ENCODE measurements around the gene GYG2. TPM values are rescaled to one million over a fixed set of nuclear protein-coding genes. Genes with fewer than 3 reads are reported as not detected.

The GYG2 gene
- polyA plus RNA-seq, 1 donor from 2014 or later = 6.3 TPM

DNA sequence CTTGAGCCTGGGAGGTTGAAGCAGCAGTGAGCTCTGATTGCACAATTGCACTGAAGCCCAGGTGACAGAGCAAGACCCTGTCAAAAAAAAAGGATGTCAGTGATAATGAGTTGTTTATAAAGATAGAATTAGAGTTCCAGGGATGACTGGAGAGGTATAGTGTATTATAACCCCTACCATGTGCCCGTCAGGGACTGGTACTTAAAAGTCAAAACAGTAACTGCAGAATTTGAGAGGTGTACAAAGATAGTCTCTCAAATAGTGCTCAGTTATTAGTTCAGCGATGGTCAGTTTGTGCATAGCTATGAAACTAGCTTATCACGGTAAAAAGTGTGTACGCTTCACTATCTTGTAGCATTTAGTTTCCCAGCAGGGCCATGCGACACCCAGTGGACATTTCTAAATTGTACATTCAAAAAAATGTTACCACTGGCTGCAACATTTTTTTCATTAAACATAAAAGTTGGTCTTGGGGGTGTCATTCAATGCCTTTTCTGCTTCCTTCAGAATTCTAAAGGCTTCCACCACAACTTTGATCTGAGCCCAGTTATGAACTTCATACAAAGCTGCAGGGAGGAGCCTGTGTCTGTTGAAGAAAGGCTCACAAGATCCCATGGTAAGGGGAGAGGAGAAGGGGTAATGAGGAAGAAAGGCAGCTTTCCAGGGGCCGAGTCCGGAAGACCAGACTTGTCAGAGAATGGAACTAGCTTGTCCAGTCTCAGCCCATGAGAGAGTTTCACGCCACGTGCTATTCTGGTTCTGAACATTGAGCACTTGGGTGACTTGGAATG is 9.2 kb upstream of the GYG2 start:
- Histone ChIP-seq H3K79me2 (replicated peaks; ENCODE audit: insufficient read depth, low read length) (no peaks in the 10 kb centered on the region), H4K20me1 (ENCODE audit: insufficient read depth) (no peaks in the 10 kb centered on the region), H3K27me3 (ENCODE audit: insufficient read depth, low read depth, low read length) (no peaks in the 10 kb centered on the region), H3K4me3 (ENCODE audit: low read length) (no peak overlapping the region), H3K9me3 (ENCODE audit: low read length) (no peaks in the 10 kb centered on the region), H3K4me2 (ENCODE audit: low read length) (no peak overlapping the region), H3K27ac (ENCODE audit: low read length) (no peak overlapping the region), H3K36me3 (ENCODE audit: insufficient read depth, low read length) (no peaks in the 10 kb centered on the region), H3K9me2 (ENCODE audit: insufficient read depth, low read length) (no peaks in the 10 kb centered on the region), H3F3A (ENCODE audit: insufficient read depth, low read length, poor library complexity, severe bottlenecking) (no peaks in the 10 kb centered on the region), H2AFZ (ENCODE audit: low read depth, low read length) (no peak overlapping the region), H3K9ac (ENCODE audit: low read length) (no peak overlapping the region)
- TF ChIP-seq, protein P1, sequence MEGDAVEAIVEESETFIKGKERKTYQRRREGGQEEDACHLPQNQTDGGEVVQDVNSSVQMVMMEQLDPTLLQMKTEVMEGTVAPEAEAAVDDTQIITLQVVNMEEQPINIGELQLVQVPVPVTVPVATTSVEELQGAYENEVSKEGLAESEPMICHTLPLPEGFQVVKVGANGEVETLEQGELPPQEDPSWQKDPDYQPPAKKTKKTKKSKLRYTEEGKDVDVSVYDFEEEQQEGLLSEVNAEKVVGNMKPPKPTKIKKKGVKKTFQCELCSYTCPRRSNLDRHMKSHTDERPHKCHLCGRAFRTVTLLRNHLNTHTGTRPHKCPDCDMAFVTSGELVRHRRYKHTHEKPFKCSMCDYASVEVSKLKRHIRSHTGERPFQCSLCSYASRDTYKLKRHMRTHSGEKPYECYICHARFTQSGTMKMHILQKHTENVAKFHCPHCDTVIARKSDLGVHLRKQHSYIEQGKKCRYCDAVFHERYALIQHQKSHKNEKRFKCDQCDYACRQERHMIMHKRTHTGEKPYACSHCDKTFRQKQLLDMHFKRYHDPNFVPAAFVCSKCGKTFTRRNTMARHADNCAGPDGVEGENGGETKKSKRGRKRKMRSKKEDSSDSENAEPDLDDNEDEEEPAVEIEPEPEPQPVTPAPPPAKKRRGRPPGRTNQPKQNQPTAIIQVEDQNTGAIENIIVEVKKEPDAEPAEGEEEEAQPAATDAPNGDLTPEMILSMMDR (IDR thresholded peaks at IDR 0.05; ENCODE audit: poor library complexity, severe bottlenecking) = no peak

DNA sequence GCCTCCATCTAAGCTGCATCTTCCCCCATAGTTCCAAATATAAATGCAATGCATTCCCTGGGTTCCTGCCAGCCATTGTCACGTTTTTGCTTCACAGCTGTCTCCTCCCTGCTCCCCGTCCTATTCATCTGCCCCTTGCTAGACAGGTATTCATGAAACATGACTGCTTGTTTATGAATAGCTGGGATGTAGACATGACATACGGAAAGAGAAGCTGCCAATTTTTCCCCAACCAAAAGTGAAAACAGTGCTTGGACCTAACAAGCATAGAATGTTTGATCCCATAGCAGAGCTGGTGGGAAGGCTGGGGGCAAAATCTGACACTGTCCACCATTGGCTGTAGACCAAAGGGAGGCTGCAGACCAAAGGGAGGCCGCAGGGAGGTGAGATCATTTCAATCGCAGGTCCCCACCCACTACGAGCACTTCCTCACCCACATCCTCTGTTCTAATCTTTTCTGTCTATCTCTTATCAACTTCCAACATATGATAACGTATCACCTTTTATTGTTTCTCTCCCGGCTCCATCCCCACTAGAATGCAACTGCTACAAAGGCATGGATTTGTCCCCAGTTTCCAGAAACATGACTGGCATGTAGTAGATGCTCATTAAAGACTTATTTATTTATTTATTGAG is 8.5 kb upstream of the GYG2 start:
- Histone ChIP-seq H3F3A (ENCODE audit: insufficient read depth, low read length, poor library complexity, severe bottlenecking) (no peaks in the 10 kb centered on the region), H3K36me3 (ENCODE audit: insufficient read depth, low read length) (no peaks in the 10 kb centered on the region), H3K4me2 (ENCODE audit: low read length) (no peak overlapping the region), H3K27me3 (ENCODE audit: insufficient read depth, low read depth, low read length) (no peaks in the 10 kb centered on the region), H3K9me3 (ENCODE audit: low read length) (no peaks in the 10 kb centered on the region), H2AFZ (ENCODE audit: low read depth, low read length) (no peak overlapping the region), H3K79me2 (replicated peaks; ENCODE audit: insufficient read depth, low read length) (no peaks in the 10 kb centered on the region), H4K20me1 (ENCODE audit: insufficient read depth) (no peaks in the 10 kb centered on the region), H3K9me2 (ENCODE audit: insufficient read depth, low read length) (no peaks in the 10 kb centered on the region), H3K27ac (ENCODE audit: low read length) (no peak overlapping the region), H3K4me3 (ENCODE audit: low read length) (no peak overlapping the region), H3K9ac (ENCODE audit: low read length) (no peak overlapping the region)
- TF ChIP-seq MXI1 (conservative IDR thresholded peaks at IDR 0.05; ENCODE audit: poor library complexity, severe bottlenecking) = no peak
- no peak for TF ChIP-seq POLR2AphosphoS5 (IDR thresholded peaks at IDR 0.05)
- no peak for TF ChIP-seq EZH2 (IDR thresholded peaks at IDR 0.05; ENCODE audit: borderline replicate concordance, insufficient read depth, low read length, poor library complexity, severe bottlenecking)

DNA sequence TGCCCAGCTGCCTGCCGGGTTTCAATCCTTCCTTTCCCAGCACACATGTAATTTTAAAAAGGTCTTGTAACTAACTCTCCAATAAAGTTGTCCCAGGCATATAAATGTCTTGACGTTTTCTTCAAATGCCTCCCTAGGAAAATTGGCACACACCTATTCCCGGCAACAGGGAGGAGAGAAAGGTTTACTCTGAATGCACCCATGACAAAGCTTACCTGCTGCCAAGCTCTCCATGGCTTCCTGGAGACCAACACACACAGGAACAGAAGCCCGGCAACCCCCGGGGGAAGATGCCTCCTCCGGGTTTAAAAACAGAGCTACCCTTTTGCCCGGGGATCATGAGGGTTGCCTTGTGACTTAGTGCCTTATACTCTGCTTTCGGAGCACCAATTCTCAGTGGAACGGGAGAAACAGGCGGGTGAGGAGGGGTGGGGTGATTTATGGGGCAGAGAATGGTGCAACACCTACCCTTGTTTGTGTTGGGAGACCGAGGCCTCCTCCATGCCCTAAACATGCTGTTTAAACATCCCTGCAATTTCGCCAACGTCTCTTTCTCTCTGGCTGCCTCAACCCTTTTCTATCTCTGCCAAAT is 4.8 kb upstream of the GYG2 start:
- H3K27me3 ChIP-seq (ENCODE audit: insufficient read depth, low read depth, low read length) = no peaks in the 10 kb centered on the region
- H3K36me3 ChIP-seq (ENCODE audit: insufficient read depth, low read length) = no peaks in the 10 kb centered on the region
- no peaks in the 10 kb centered on the region for H3K9me2 ChIP-seq (ENCODE audit: insufficient read depth, low read length)
- H4K20me1 ChIP-seq (ENCODE audit: insufficient read depth) = no peaks in the 10 kb centered on the region
- H3K27ac ChIP-seq (ENCODE audit: low read length) = no peak overlapping the region
- TF ChIP-seq, protein P2, sequence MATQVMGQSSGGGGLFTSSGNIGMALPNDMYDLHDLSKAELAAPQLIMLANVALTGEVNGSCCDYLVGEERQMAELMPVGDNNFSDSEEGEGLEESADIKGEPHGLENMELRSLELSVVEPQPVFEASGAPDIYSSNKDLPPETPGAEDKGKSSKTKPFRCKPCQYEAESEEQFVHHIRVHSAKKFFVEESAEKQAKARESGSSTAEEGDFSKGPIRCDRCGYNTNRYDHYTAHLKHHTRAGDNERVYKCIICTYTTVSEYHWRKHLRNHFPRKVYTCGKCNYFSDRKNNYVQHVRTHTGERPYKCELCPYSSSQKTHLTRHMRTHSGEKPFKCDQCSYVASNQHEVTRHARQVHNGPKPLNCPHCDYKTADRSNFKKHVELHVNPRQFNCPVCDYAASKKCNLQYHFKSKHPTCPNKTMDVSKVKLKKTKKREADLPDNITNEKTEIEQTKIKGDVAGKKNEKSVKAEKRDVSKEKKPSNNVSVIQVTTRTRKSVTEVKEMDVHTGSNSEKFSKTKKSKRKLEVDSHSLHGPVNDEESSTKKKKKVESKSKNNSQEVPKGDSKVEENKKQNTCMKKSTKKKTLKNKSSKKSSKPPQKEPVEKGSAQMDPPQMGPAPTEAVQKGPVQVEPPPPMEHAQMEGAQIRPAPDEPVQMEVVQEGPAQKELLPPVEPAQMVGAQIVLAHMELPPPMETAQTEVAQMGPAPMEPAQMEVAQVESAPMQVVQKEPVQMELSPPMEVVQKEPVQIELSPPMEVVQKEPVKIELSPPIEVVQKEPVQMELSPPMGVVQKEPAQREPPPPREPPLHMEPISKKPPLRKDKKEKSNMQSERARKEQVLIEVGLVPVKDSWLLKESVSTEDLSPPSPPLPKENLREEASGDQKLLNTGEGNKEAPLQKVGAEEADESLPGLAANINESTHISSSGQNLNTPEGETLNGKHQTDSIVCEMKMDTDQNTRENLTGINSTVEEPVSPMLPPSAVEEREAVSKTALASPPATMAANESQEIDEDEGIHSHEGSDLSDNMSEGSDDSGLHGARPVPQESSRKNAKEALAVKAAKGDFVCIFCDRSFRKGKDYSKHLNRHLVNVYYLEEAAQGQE (IDR thresholded peaks at IDR 0.05; ENCODE audit: borderline replicate concordance) = no peak
- TF ChIP-seq, protein P1 (IDR thresholded peaks at IDR 0.05; ENCODE audit: poor library complexity, severe bottlenecking) = no peak
- TF ChIP-seq POLR2AphosphoS5 (IDR thresholded peaks at IDR 0.05) (no peak), RAD21 (conservative IDR thresholded peaks at IDR 0.05) (no peak), EP300 (conservative IDR thresholded peaks at IDR 0.05; ENCODE audit: poor library complexity, severe bottlenecking) (no peak), TAF1 (IDR thresholded peaks at IDR 0.05; ENCODE audit: low read depth) (no peak), SMC3 (conservative IDR thresholded peaks at IDR 0.05; ENCODE audit: poor library complexity) (no peak), MXI1 (conservative IDR thresholded peaks at IDR 0.05; ENCODE audit: poor library complexity, severe bottlenecking) (no peak), EZH2 (IDR thresholded peaks at IDR 0.05; ENCODE audit: borderline replicate concordance, insufficient read depth, low read length, poor library complexity, severe bottlenecking) (no peak)
- no peaks in the 10 kb centered on the region for H3K9me3 ChIP-seq (ENCODE audit: low read length)
- H3K4me3 ChIP-seq (ENCODE audit: low read length) = no peak overlapping the region
- no peak overlapping the region for H3K4me2 ChIP-seq (ENCODE audit: low read length)
- no peak overlapping the region for H2AFZ ChIP-seq (ENCODE audit: low read depth, low read length)
- no peaks in the 10 kb centered on the region for H3K79me2 ChIP-seq (replicated peaks; ENCODE audit: insufficient read depth, low read length)
- no peaks in the 10 kb centered on the region for H3F3A ChIP-seq (ENCODE audit: insufficient read depth, low read length, poor library complexity, severe bottlenecking)
- no peak overlapping the region for H3K9ac ChIP-seq (ENCODE audit: low read length)

All from neural cell (in vitro differentiated cells).